Kidney epithelial cell (primary cell): ENCODE data around the gene DYRK4. TPM values are rescaled to one million over a fixed set of nuclear protein-coding genes. Genes with fewer than 3 reads are reported as not detected.

Experiments used
- DNase-seq: peaks from one replicate; pipeline ENCODE4 v3.0.0-alpha.2; 2010; ENCODE audit warnings: low read depth
- H3K27me3 ChIP-seq: 2 replicates; pipeline ENCODE4 v1.6.0; 2011; ENCODE audit warnings: low read length; ENCODE audit not compliant: control insufficient read depth, insufficient read depth
- H3K36me3 ChIP-seq: 2 replicates; pipeline ENCODE4 v1.5.1; 2011; ENCODE audit warnings: low read length; ENCODE audit not compliant: control insufficient read depth, insufficient read depth
- H3K4me3 ChIP-seq: 2 replicates; pipeline ENCODE4 v1.5.1; 2011; ENCODE audit warnings: low read depth, mild to moderate bottlenecking, control low read depth, low read length
- total RNA-seq: library from RNA; depleted of rRNA; stranded (reverse); fragments of >200 nt; gene quantifications from 2 replicates; pipeline ENCODE4 v1.2.3, GENCODE V29; 2015
- TF ChIP-seq, protein P1 (sequence below): IDR thresholded peaks from 2 replicates; pipeline ENCODE4 v1.5.1; 2011; ENCODE audit warnings: mild to moderate bottlenecking, moderate library complexity, low read length, control low read depth, inconsistent platforms; ENCODE audit not compliant: insufficient read depth, poor library complexity, severe bottlenecking

DYRK4 gene
- total RNA-seq, 1 donor from 2014 or later = 60.3 TPM

DNA sequence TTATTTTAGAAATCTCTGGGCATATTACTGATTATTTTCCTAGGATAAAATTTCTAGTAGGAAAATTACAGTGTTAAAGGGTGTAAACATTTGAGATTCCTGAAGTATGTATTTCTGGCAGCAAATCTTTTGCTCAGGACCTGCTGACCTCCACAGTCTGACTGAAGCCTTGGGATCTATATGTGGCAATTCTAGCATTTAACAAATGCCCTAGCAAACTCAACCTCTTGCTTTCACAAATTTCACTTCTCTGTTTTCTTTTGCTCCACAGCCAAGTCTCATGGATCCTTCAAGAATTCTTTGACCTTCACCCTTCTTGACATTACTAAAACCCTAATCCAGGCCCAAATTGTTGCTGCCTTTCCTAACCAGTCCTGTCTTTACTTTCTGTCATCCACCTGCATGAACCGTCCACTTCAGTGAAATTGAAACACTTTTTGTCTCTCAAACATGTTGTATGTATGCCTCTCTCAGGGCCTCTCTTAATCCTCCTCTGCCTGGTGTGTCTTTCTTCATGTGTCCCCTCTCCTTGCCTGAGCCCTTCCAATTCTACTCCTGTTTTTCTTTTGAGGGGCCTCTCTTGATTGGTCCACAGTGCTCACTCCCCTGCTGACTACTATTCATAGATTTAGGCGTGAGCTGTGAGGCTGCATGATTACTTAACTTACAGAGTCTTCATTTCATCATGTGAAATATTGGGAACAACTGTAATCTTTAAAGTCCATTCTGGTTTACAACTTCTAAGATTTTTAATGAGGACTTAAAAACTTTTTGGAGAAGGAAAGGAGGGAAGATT, 5.1 kb upstream of the DYRK4 start:
- TF ChIP-seq, protein P1, sequence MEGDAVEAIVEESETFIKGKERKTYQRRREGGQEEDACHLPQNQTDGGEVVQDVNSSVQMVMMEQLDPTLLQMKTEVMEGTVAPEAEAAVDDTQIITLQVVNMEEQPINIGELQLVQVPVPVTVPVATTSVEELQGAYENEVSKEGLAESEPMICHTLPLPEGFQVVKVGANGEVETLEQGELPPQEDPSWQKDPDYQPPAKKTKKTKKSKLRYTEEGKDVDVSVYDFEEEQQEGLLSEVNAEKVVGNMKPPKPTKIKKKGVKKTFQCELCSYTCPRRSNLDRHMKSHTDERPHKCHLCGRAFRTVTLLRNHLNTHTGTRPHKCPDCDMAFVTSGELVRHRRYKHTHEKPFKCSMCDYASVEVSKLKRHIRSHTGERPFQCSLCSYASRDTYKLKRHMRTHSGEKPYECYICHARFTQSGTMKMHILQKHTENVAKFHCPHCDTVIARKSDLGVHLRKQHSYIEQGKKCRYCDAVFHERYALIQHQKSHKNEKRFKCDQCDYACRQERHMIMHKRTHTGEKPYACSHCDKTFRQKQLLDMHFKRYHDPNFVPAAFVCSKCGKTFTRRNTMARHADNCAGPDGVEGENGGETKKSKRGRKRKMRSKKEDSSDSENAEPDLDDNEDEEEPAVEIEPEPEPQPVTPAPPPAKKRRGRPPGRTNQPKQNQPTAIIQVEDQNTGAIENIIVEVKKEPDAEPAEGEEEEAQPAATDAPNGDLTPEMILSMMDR = no peak
- no peaks in the 10 kb centered on the region for H3K27me3 ChIP-seq
- no peak overlapping the region for H3K4me3 ChIP-seq
- H3K36me3 ChIP-seq = no peaks in the 10 kb centered on the region
- no peak for DNase-seq

DNA sequence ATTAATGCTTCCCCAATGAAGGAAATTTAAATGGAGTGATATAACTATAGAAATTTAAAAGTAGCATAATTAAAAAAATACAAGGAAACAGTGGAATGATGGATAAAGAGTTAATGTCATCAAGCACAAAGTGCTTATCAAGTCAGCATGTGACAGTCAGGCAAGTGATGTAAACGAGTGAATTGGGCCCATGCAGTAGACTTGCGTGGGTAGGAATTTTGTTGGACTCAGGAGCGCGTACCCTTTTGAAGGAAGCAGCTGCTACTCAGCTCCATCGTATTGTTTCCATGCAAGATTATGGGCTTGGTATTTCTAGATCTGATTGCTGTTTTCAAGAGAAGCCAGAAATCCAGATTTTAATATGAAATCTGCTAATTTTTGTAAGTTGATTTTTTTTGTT, 4.4 kb upstream of the DYRK4 start:
- TF ChIP-seq, protein P1 = no peak
- no peak for DNase-seq
- no peaks in the 10 kb centered on the region for H3K36me3 ChIP-seq
- H3K4me3 ChIP-seq = no peak overlapping the region
- H3K27me3 ChIP-seq = no peaks in the 10 kb centered on the region

DNA sequence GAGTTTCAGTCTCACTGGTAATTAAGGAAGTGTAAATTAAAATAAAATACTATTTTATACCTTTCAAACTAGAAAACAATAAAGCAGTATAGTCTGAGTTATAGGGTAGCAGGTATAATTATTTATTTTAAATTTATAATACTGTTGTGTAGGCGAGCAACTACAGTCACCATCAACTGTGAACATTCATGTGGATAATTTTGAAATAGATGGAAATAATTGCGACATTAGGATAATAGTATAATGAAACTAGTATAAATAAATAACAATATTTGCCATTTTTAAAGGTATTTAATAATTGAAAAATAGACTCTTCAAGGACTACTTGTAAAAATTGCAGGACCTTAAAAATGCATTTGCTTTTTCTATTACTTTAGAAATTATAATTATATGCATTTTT, 3.8 kb upstream of the DYRK4 start:
- Histone ChIP-seq H3K27me3 (no peaks in the 10 kb centered on the region), H3K36me3 (no peaks in the 10 kb centered on the region), H3K4me3 (no peak overlapping the region)
- TF ChIP-seq, protein P1 = no peak
- DNase-seq = no peak

DNA sequence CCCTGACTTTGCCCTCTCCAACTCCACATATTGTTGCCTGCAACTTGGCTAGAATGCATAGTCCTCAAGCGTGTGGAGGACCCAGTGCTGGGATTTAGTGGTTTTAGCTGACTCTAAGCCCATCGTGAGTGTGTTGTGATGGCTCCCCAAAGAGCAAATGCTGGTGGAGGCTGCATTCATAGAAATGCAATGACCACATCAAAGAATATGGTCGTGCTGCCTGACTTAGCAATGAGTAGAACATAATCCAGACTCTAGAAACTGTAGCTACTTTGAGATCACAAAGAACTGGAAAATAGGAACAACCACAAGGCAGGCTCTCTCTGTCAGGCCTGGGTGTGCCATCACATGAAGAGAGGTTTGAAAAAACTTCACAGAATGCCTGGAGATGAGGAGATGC, 1.3 kb downstream of the DYRK4 start:
- no peak for DNase-seq
- H3K4me3 ChIP-seq = no peak overlapping the region
- TF ChIP-seq, protein P1 = no peak
- H3K36me3 ChIP-seq = no peaks in the 10 kb centered on the region
- H3K27me3 ChIP-seq = no peaks in the 10 kb centered on the region

DNA sequence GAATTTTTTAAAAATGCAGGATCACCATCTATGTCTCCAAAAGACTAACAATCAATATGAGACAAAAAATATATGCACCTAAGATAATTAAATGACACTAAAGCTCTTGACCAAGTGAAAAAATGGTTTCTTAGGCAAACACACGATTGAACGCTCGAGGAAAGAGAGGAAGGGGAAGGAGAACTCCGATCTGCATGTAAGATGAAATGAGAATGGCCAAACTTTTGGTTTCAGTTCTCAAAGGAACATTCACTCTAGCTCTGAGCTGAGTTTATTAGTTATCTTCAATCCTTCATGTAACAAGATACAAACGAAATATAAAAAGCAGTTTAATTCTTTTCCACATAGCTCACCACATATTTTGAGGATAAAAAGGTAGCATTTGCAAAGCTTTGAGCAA, 2.8 kb downstream of the DYRK4 start:
- H3K36me3 ChIP-seq = no peaks in the 10 kb centered on the region

More for the DNA sequence above, 2.8 kb downstream of the DYRK4 start:
- TF ChIP-seq, protein P1 = no peak
- Histone ChIP-seq H3K4me3 (no peak overlapping the region), H3K27me3 (no peaks in the 10 kb centered on the region)
- no peak for DNase-seq
